SK-N-MC (cell line): ENCODE results near the gene MTM1.

ENCODE experiments used
- EZH2 ChIP-seq: fragments of 200-600 bp; sonication (generic); IDR thresholded peaks from one replicate; pipeline ENCODE4 v1.6.1; 2017; ENCODE audit warnings: antibody characterized with exemption
- POLR2AphosphoS5 ChIP-seq: IDR thresholded peaks from 2 replicates; pipeline ENCODE4 v1.6.1; 2012; ENCODE audit warnings: mild to moderate bottlenecking, low read depth, low read length, borderline replicate concordance

DNA sequence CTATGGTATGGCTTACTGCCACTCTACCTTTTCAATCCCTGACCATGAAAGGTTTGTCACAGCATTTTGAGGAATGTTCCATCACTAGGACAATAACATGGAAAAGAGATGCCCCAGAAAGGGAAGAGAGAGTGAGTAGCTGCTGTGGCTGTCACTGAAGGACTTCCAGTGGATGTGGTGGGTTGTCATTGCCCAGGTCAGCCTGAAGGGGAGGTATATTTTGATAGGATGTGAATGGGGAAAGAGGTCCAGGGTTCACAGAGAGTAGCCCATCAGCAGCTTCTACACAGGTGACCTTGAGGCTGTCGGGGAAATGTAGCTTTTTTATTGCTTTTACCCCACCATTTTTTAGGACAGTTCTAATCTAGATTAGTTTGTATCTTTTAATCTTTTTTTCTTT lies 30.8 kb downstream of the MTM1 start:
- TF ChIP-seq POLR2AphosphoS5, result no peak
- TF ChIP-seq EZH2, result no peak
